K562 (cell line): ENCODE measurements around the gene RAB5A. TPM values are rescaled to one million over a fixed set of nuclear protein-coding genes. Genes with fewer than 3 reads are reported as not detected.

ENCODE experiments used
- polyA plus RNA-seq, 8 experiments: library from polyadenylated mRNA; depleted of rRNA in 4 of 8; stranded (reverse) in 5 of 8; unstranded in 3 of 8; fragments of >200 nt; fragmentation: Nextera tagmentation in 2 of 8; fragmentation: Illumina TruSeq in 1 of 8; extraction: Ambion mirVana in 2 of 8; extraction: Trizol in 1 of 8; gene quantifications; 2 replicates each; pipeline versions ENCODE4 v1.2.1 to v1.2.3, GENCODE V29; 2011 to 2014; ENCODE audit warnings: inconsistent platforms in 1 of 8, missing spikeins in 1 of 8
- small RNA-seq: library from RNA; depleted of rRNA; stranded (forward); fragments of <200 nt; gene quantifications from one replicate; pipeline ENCODE3, GENCODE V24; 2014
- total RNA-seq, 7 experiments: library from RNA; depleted of rRNA in 6 of 7; stranded (reverse); fragments of >200 nt in 6 of 7; fragmentation: Illumina TruSeq in 2 of 7; extraction: Trizol in 2 of 7; gene quantifications; 2 replicates each; pipeline versions ENCODE4 v1.2.1 to v1.2.3, GENCODE V29; 2011 to 2021; ENCODE audit warnings: low replicate concordance in 1 of 7

Gene RAB5A
- total and polyA plus RNA-seq, 9 of the 15 experiments (the other 6 are each of a cell fraction or from before 2014, with no cell fraction given), result 28.3 to 64.2 (median 49.0) TPM

Small RNAs within 50 kb of the gene (small RNA-seq; reads per million reads assigned to genes)
- gene RNU4-85P (not detected), gene RPL39P18 (not detected)

Other genes starting within 250 kb of the RAB5A start
- 2.0 and 4.0 TPM in 2 replicates for gene EFHB, start 12.9 kb upstream of the RAB5A start, total RNA-seq (2014; rRNA removed)
- gene EFHB, start 12.9 kb upstream of the RAB5A start, total RNA-seq (2014; rRNA removed; fragmentation: Illumina TruSeq; extraction: Trizol), result 1.6 and 1.7 TPM in 2 replicates
- gene EFHB, start 12.9 kb upstream of the RAB5A start, total RNA-seq (2015; rRNA removed; fragmentation: Illumina TruSeq; extraction: Trizol), result 1.5 and 1.7 TPM in 2 replicates
- 1.5 and 2.0 TPM in 2 replicates for gene EFHB, start 12.9 kb upstream of the RAB5A start, total RNA-seq (2021)
- gene EFHB, start 12.9 kb upstream of the RAB5A start, polyA plus RNA-seq (2011; rRNA removed), result 1.4 and 2.3 TPM in 2 replicates
- 2.5 and 3.6 TPM in 2 replicates for gene EFHB, start 12.9 kb upstream of the RAB5A start, polyA plus RNA-seq (2014; fragmentation: Illumina TruSeq; extraction: Trizol)
- gene EFHB, start 12.9 kb upstream of the RAB5A start, polyA plus RNA-seq (2014; fragmentation: Nextera tagmentation; extraction: Ambion mirVana), result 1 to 10 TPM; 1.5 to 2.0 TPM
- gene EFHB, start 12.9 kb upstream of the RAB5A start, polyA plus RNA-seq (2014; rRNA removed), result 1.8 and 2.4 TPM in 2 replicates
- gene PP2D1, start 65.2 kb downstream of the RAB5A start, total RNA-seq (2014; rRNA removed), result not detected in 2 replicates
- not detected in 2 replicates for gene PP2D1, start 65.2 kb downstream of the RAB5A start, total RNA-seq (2014; rRNA removed; fragmentation: Illumina TruSeq; extraction: Trizol)
- not detected in 2 replicates for gene PP2D1, start 65.2 kb downstream of the RAB5A start, total RNA-seq (2015; rRNA removed; fragmentation: Illumina TruSeq; extraction: Trizol)
- gene PP2D1, start 65.2 kb downstream of the RAB5A start, total RNA-seq (2021), result not detected in 2 replicates
- gene PP2D1, start 65.2 kb downstream of the RAB5A start, polyA plus RNA-seq (2011; rRNA removed), result not detected in 2 replicates
- not detected in 2 replicates for gene PP2D1, start 65.2 kb downstream of the RAB5A start, polyA plus RNA-seq (2014; fragmentation: Illumina TruSeq; extraction: Trizol)
- gene PP2D1, start 65.2 kb downstream of the RAB5A start, polyA plus RNA-seq (2014; fragmentation: Nextera tagmentation; extraction: Ambion mirVana), result under 1 TPM; 0.07 to 0.10 TPM
- gene PP2D1, start 65.2 kb downstream of the RAB5A start, polyA plus RNA-seq (2014; rRNA removed), result not detected in 2 replicates
- gene KAT2B, start 93.3 kb downstream of the RAB5A start, total RNA-seq (2014; rRNA removed), result 9.6 and 10.4 TPM in 2 replicates
- 12.6 and 13.5 TPM in 2 replicates for gene KAT2B, start 93.3 kb downstream of the RAB5A start, total RNA-seq (2014; rRNA removed; fragmentation: Illumina TruSeq; extraction: Trizol)
- 11.6 and 12.2 TPM in 2 replicates for gene KAT2B, start 93.3 kb downstream of the RAB5A start, total RNA-seq (2015; rRNA removed; fragmentation: Illumina TruSeq; extraction: Trizol)
- gene KAT2B, start 93.3 kb downstream of the RAB5A start, total RNA-seq (2021), result 12.6 and 13.2 TPM in 2 replicates
- 8.9 and 11.3 TPM in 2 replicates for gene KAT2B, start 93.3 kb downstream of the RAB5A start, polyA plus RNA-seq (2011; rRNA removed)
- gene KAT2B, start 93.3 kb downstream of the RAB5A start, polyA plus RNA-seq (2014; fragmentation: Illumina TruSeq; extraction: Trizol), result 11.0 and 14.9 TPM in 2 replicates
- 1 to 10 TPM; 3.3 to 3.5 TPM for gene KAT2B, start 93.3 kb downstream of the RAB5A start, polyA plus RNA-seq (2014; fragmentation: Nextera tagmentation; extraction: Ambion mirVana)
- gene KAT2B, start 93.3 kb downstream of the RAB5A start, polyA plus RNA-seq (2014; rRNA removed), result 10.9 and 13.2 TPM in 2 replicates
- gene SGO1, start 239.1 kb downstream of the RAB5A start, total RNA-seq (2014; rRNA removed), result 19.6 and 22.1 TPM in 2 replicates
- gene SGO1, start 239.1 kb downstream of the RAB5A start, total RNA-seq (2014; rRNA removed; fragmentation: Illumina TruSeq; extraction: Trizol), result 37.9 and 41.9 TPM in 2 replicates
- gene SGO1, start 239.1 kb downstream of the RAB5A start, total RNA-seq (2015; rRNA removed; fragmentation: Illumina TruSeq; extraction: Trizol), result 36.8 and 39.1 TPM in 2 replicates
- gene SGO1, start 239.1 kb downstream of the RAB5A start, total RNA-seq (2021), result 37.4 and 37.7 TPM in 2 replicates
- gene SGO1, start 239.1 kb downstream of the RAB5A start, polyA plus RNA-seq (2011; rRNA removed), result 18.0 and 20.0 TPM in 2 replicates
- gene SGO1, start 239.1 kb downstream of the RAB5A start, polyA plus RNA-seq (2014; fragmentation: Illumina TruSeq; extraction: Trizol), result 46.5 and 57.3 TPM in 2 replicates
- gene SGO1, start 239.1 kb downstream of the RAB5A start, polyA plus RNA-seq (2014; fragmentation: Nextera tagmentation; extraction: Ambion mirVana), result 10 to 100 TPM; 13.7 to 17.0 TPM
- 23.9 and 28.2 TPM in 2 replicates for gene SGO1, start 239.1 kb downstream of the RAB5A start, polyA plus RNA-seq (2014; rRNA removed)